Astrocyte of the hippocampus (primary cell): ENCODE data around the gene GPN2.
"Not testable (repeated sequence)": the region's sequence is repeated elsewhere in the genome, so short reads cannot be mapped to it uniquely, and the experiment has no call there.

Source experiments
- DNase-seq: peaks from one replicate; pipeline ENCODE4 v3.0.0; 2011; ENCODE audit warnings: low read depth, low spot score

GPN2 gene

GRCh38 chr1:26858160-26858559, 31.9 kb downstream of the GPN2 start:
- no peak for DNase-seq

GRCh38 chr1:26857473-26858060, 32.5 kb downstream of the GPN2 start:
- DNase-seq: no peak

- no peak for DNase-seq
Measured at GRCh38 chr1:26856604-26857469, 33.2 kb downstream of the GPN2 start.

- no peak for DNase-seq
Measured at GRCh38 chr1:26856181-26856580, 33.9 kb downstream of the GPN2 start.

GRCh38 chr1:26855636-26856035, 34.4 kb downstream of the GPN2 start:
- DNase-seq: no peak

- DNase-seq: no peak
Measured at GRCh38 chr1:26854906-26855305, 35.2 kb downstream of the GPN2 start.

GRCh38 chr1:26853600-26853999, 36.5 kb downstream of the GPN2 start:
- DNase-seq: no peak

GRCh38 chr1:26853156-26853555, 36.9 kb downstream of the GPN2 start:
- peak; percentile 92 for DNase-seq

GRCh38 chr1:26852701-26853100, 37.4 kb downstream of the GPN2 start:
- DNase-seq: no peak

GRCh38 chr1:26851106-26851684, 38.9 kb downstream of the GPN2 start:
- DNase-seq: no peak

- DNase-seq: peak; percentile 86
Measured at GRCh38 chr1:26848941-26849774, 40.9 kb downstream of the GPN2 start.

GRCh38 chr1:26848499-26848898, 41.6 kb downstream of the GPN2 start:
- no peak for DNase-seq

- not testable (repeated sequence) for DNase-seq
Measured at GRCh38 chr1:26847826-26848225, 42.3 kb downstream of the GPN2 start.

GRCh38 chr1:26844424-26845196, 45.5 kb downstream of the GPN2 start:
- no peak for DNase-seq

GRCh38 chr1:26839779-26840178, 50.3 kb downstream of the GPN2 start:
- no peak for DNase-seq

GRCh38 chr1:26839339-26839722, 50.8 kb downstream of the GPN2 start:
- no peak for DNase-seq

GRCh38 chr1:26838474-26839338, 51.4 kb downstream of the GPN2 start:
- DNase-seq: no peak

- not testable (repeated sequence) for DNase-seq
Measured at GRCh38 chr1:26837665-26838064, 52.4 kb downstream of the GPN2 start.

- no peak for DNase-seq
Measured at GRCh38 chr1:26833432-26834405, 56.4 kb downstream of the GPN2 start.
